SK-N-MC (cell line): Measurements from ENCODE around the gene DDX31.
A peak's percentile ranks its signal among the peaks of the same experiment; 100 is the strongest.

Experiments
- DNase-seq: peaks from one replicate; pipeline ENCODE4 v3.0.0-alpha.2; 2011; ENCODE audit warnings: low read depth, low spot score
- H3K27ac ChIP-seq: fragments of 200-600 bp; sonication (generic); 2 replicates; pipeline ENCODE4 v1.5.1; 2016; ENCODE audit warnings: mixed run types
- H3K36me3 ChIP-seq: fragments of 200-600 bp; sonication (generic); 2 replicates; pipeline ENCODE4 v1.6.1; 2017; ENCODE audit warnings: antibody characterized with exemption, low read length, mixed read lengths; ENCODE audit not compliant: insufficient read depth
- H3K4me3 ChIP-seq: fragments of 200-600 bp; sonication (generic); 2 replicates; pipeline ENCODE4 v1.5.1; 2016
- H3K9ac ChIP-seq: fragments of 200-600 bp; sonication (generic); 2 replicates; pipeline ENCODE4 v1.8.0; 2017; ENCODE audit warnings: mixed run types, mixed read lengths; ENCODE audit not compliant: insufficient read length
- H3K9me3 ChIP-seq: fragments of 200-600 bp; sonication (generic); 2 replicates; pipeline ENCODE4 v1.6.1; 2017; ENCODE audit warnings: low read depth, mild to moderate bottlenecking, antibody characterized with exemption, low read length, moderate library complexity, mixed read lengths
- EZH2 ChIP-seq: fragments of 200-600 bp; sonication (generic); IDR thresholded peaks from one replicate; pipeline ENCODE4 v1.6.1; 2017; ENCODE audit warnings: antibody characterized with exemption
- FOXP2 ChIP-seq: optimal IDR thresholded peaks from 2 replicates; pipeline ENCODE3; 2011; ENCODE audit warnings: mild to moderate bottlenecking, moderate library complexity; ENCODE audit not compliant: insufficient read depth; ENCODE audit errors: extremely low read length, control extremely low read depth
- POLR2AphosphoS5 ChIP-seq: IDR thresholded peaks from 2 replicates; pipeline ENCODE4 v1.6.1; 2012; ENCODE audit warnings: mild to moderate bottlenecking, low read depth, low read length, borderline replicate concordance

The DDX31 gene

DNA sequence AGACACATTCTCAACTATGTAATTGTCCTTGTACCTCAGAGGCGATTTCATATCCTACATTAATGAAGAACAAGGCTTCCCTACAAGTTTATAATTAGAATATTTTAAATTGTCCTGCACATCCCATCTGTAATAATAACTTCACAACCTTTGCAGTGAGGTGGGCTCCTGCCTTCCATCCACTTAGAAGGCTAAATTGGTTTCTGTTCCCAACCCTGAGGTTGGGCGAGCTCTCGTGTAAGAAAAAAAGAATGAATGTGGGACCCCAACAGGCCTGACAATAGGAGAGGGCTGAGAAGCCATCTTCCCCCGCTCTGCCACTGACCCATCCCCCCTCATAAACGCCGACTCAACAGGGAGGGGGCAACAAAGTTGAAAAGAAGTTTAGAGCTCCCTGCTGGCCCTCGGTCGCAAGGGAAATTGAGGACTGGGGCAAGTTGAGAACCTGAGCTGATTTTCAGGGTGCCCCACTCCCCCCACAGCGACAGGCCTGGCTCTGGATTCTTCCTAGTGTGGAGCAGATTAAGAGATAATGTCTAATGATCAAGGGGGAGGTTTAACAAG, 78.0 kb downstream of the DDX31 start:
- H3K27ac ChIP-seq, result no peak overlapping the region
- H3K9me3 ChIP-seq, result no peaks in the 10 kb centered on the region
- TF ChIP-seq POLR2AphosphoS5 (no peak), EZH2 (no peak), FOXP2 (no peak)
- DNase-seq, result no peak
- no peak overlapping the region for H3K9ac ChIP-seq
- H3K36me3 ChIP-seq, result peaks cover 15% of the 10 kb centered on the region; the same call in 1 of the 2 replicates
- H3K4me3 ChIP-seq, result no peak overlapping the region

DNA sequence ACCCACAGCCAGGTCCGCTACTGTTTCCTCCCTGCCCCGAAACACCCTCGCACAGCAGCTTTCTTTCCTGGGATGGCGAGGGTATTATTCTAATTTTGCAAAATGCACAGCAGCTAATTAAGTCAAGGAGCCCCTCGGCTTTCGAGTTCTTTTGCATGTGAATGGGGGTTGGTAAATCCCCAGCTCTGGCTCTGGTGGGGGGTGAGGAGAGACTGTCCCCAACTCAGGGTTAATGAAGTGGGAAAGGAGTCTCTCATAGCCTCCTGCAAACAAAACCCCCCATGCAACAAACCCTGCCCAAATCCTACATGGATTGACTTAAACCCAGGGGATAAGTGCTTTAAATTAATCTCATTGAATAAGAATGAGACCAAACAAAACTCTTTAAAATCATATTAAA, 78.5 kb downstream of the DDX31 start:
- Histone ChIP-seq H3K36me3 (peaks cover 15% of the 10 kb centered on the region; the same call in 1 of the 2 replicates), H3K27ac (no peak overlapping the region), H3K9me3 (no peaks in the 10 kb centered on the region), H3K4me3 (no peak overlapping the region), H3K9ac (no peak overlapping the region)
- TF ChIP-seq POLR2AphosphoS5, result no peak
- TF ChIP-seq FOXP2, result no peak
- TF ChIP-seq EZH2, result no peak
- DNase-seq, result no peak

DNA sequence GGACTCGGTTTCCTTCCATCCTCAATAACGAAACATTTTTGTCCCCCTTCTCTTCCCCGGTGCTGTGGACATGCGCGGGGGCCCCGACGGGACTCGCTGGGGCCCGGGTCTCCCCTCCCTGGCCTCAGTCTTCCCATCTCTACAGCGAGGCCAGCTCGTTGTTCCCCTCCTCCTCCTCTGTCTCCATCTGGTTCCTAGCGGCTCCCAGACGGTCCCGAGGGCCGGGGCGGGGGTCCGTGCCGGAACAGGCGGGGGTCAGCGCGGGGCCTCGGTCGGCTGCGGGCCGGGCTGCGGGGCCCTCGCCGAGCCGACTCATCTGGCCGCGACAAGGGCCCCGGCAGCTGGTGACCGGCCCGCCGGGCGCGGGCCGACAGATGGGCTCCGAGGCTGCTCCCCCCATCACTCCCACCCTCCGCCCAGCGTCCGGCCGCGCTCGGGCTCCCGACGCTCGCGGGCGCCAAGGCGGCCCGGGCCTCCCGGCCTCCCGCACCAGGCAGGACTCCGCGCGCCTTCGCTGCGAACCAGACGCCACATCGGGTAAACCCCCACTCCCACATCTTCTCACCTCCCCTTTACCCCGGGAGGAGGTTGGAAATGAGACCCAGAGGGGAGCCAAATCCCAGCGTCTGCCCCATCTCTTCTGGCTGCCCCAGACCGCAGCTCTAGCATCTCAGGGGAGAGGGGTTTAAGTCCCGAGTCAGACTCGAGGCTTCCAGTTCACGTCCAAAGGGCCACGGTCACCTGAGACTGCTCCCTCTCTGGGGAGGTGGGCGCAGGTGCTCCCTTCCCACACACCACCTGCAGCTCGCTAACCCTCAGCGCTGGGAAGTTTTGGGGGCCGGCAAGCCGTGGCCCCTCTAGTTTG, 79.2 kb downstream of the DDX31 start:
- H3K9ac ChIP-seq, result no peak overlapping the region
- no peak overlapping the region for H3K27ac ChIP-seq
- H3K36me3 ChIP-seq, result peaks cover 11% of the 10 kb centered on the region; the same call in 1 of the 2 replicates
- H3K9me3 ChIP-seq, result no peaks in the 10 kb centered on the region
- no peak for DNase-seq
- H3K4me3 ChIP-seq, result no peak overlapping the region
- no peak for TF ChIP-seq EZH2
- no peak for TF ChIP-seq POLR2AphosphoS5
- TF ChIP-seq FOXP2, result no peak

DNA sequence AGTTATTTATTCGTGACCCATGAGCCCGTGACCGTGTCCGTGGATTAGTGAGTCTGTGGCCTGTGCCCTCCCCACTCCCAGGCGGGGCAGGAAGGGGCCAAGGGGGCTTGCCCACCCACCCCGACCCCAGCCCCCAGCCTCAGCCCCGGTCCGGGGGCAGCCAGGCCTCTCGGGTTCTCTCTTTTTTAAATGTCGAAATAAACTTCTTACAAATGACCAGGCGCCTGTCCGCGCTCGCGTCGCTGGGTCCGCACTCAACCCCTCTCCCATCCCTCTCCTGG, 79.8 kb downstream of the DDX31 start:
- Histone ChIP-seq H3K4me3 (no peak overlapping the region), H3K9me3 (no peaks in the 10 kb centered on the region), H3K9ac (no peak overlapping the region), H3K36me3 (peaks cover 8% of the 10 kb centered on the region; the same call in 1 of the 2 replicates), H3K27ac (no peak overlapping the region)
- TF ChIP-seq FOXP2 (no peak), POLR2AphosphoS5 (no peak), EZH2 (no peak)
- DNase-seq, result no peak

DNA sequence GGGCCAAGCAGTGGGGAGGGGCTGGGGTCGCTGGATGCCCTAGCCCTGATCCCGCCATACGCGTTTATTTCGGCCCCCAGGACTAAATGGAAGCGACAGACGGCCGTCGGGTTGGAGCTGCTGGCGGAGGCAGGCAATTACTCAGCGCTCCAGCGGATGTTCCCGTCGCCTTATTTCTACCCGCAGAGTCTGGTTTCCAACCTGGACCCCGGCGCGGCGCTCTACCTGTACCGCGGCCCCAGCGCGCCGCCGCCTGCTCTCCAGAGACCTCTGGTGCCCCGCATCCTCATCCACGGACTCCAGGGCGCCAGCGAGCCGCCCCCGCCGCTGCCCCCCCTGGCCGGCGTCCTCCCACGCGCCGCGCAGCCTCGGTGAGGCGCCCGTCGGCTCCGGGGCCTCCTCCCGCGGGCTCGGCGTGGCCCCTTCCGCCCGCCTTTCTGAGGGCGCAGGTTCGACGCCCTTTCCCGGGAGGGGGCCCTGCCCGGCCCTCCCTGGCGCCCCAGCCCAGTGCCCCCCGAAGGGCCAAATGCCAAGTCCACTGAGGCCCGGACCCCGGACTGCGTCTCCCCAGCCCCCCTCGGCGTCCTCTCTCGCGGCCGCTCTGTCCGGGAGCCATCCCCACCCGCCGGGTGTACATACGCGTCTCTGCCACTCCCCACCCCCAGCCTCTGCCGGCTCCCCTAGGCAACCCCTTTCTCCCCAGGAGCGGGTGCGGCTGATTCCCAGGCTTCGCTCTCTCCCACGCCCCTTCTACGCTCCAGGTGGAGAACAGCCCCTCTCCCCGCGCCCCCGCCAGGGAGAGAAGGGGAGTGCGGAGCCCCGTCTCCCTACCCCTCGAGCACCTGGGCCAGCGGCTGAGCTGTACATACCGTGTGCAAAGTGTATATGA, 80.4 kb downstream of the DDX31 start:
- H3K9me3 ChIP-seq, result no peaks in the 10 kb centered on the region
- peaks cover 2% of the 10 kb centered on the region; the same call in 1 of the 2 replicates for H3K36me3 ChIP-seq
- no peak overlapping the region for H3K9ac ChIP-seq
- TF ChIP-seq POLR2AphosphoS5, result no peak
- peak; percentile 99 for TF ChIP-seq EZH2
- no peak for TF ChIP-seq FOXP2
- no peak overlapping the region for H3K4me3 ChIP-seq
- no peak overlapping the region for H3K27ac ChIP-seq
- no peak for DNase-seq

DNA sequence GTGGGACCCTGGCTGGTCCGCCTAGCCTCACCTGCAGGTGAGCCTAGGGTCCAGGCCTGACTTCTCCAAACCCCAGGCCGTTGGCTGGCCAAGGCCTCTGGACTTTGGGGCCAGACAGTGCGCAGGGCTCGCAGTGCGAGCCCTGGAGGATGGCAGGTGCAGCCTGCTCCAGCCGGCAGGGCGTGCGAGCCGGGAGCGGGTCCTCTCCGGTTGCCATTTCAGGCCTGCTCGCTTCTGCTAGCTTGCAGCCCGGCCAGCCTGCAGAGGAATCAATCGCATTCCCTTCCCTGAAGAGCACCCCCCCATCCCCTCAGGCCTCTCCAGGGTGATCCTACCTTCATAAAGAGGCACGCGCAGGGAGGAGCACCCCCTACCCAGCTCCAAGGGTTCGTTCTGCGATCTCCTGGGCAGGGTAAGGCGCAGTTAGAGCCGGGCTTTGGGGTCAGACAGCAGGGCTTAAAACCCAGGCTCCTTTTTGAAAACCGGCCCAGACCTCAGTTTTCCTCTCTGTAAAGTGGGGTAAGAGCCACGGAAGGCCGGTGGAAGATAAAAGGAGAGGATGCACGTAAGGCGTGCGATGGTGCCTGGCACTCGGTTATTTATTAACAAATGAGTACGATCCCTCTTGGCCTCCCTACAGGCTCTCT, 81.2 kb downstream of the DDX31 start:
- no peak overlapping the region for H3K9ac ChIP-seq
- no peak overlapping the region for H3K4me3 ChIP-seq
- TF ChIP-seq EZH2 (no peak), FOXP2 (no peak), POLR2AphosphoS5 (no peak)
- DNase-seq, result no peak
- H3K36me3 ChIP-seq, result no peaks in the 10 kb centered on the region; the same call in 1 of the 2 replicates
- no peaks in the 10 kb centered on the region for H3K9me3 ChIP-seq
- no peak overlapping the region for H3K27ac ChIP-seq

DNA sequence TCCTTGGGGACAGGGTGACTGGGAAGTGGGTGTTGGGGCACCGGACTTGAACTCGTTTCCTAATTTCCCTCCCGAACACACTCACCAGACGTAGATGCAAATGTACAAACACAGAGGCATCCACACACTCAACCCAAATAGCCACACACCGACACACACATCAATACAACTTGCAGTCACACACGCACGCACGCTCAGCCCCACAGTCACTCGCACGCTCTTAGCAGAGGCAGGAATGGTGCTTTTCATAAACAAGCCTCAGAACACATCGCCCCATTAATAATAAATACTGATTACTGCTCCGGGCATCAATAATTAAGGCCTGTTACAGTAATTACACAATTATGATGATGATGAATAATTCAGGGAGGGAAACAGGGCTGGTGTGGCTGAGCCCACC, 81.7 kb downstream of the DDX31 start:
- H3K4me3 ChIP-seq, result no peak overlapping the region
- TF ChIP-seq POLR2AphosphoS5, result no peak
- no peak for TF ChIP-seq FOXP2
- TF ChIP-seq EZH2, result no peak
- H3K9ac ChIP-seq, result no peak overlapping the region

More for the DNA sequence above, 81.7 kb downstream of the DDX31 start:
- Histone ChIP-seq H3K9me3 (no peaks in the 10 kb centered on the region), H3K36me3 (no peaks in the 10 kb centered on the region; the same call in 1 of the 2 replicates), H3K27ac (no peak overlapping the region)
- no peak for DNase-seq
